DOHH2 (cell line): ENCODE data around the gene CRIM1.

ENCODE experiments used
- H3F3A ChIP-seq: fragments of 200-600 bp; sonication (generic), shearing (Covaris generic); 2 replicates; pipeline ENCODE4 v1.6.0; 2016; ENCODE audit warnings: antibody characterized with exemption, mild to moderate bottlenecking; ENCODE audit not compliant: control insufficient read depth, insufficient read depth
- H3K27ac ChIP-seq: fragments of 200-600 bp; sonication (generic); 2 replicates; pipeline ENCODE4 v1.5.1; 2014; ENCODE audit warnings: low read depth, mild to moderate bottlenecking, low read length, moderate library complexity
- H3K27me3 ChIP-seq: fragments of 200-600 bp; sonication (generic); 2 replicates; pipeline ENCODE4 v1.6.1; 2014; ENCODE audit warnings: mild to moderate bottlenecking, low read length, mixed read lengths; ENCODE audit not compliant: control insufficient read depth
- H3K36me3 ChIP-seq: fragments of 200-600 bp; sonication (generic); 2 replicates; pipeline ENCODE4 v1.6.1; 2014; ENCODE audit warnings: mild to moderate bottlenecking, low read length, moderate library complexity, mixed read lengths; ENCODE audit not compliant: control insufficient read depth
- H3K4me1 ChIP-seq: fragments of 200-600 bp; sonication (generic); 2 replicates; pipeline ENCODE4 v1.6.1; 2014; ENCODE audit warnings: mild to moderate bottlenecking, low read length, mixed read lengths; ENCODE audit not compliant: control insufficient read depth
- H3K4me2 ChIP-seq: fragments of 200-600 bp; sonication (generic); 2 replicates; pipeline ENCODE4 v1.6.0; 2014; ENCODE audit warnings: mild to moderate bottlenecking, low read length, moderate library complexity
- H3K4me3 ChIP-seq: fragments of 200-600 bp; sonication (generic); 2 replicates; pipeline ENCODE4 v1.5.1; 2014; ENCODE audit warnings: mild to moderate bottlenecking, low read length, mixed read lengths
- H3K79me2 ChIP-seq: fragments of 200-600 bp; sonication (generic); 2 replicates; pipeline ENCODE4 v1.6.1; 2014; ENCODE audit warnings: mild to moderate bottlenecking, low read length, mixed read lengths; ENCODE audit not compliant: control insufficient read depth
- H3K9me2 ChIP-seq: fragments of 200-600 bp; sonication (generic); replicated peaks from 2 replicates; pipeline ENCODE4 v1.6.1; 2014; ENCODE audit warnings: mild to moderate bottlenecking, low read length, mixed read lengths; ENCODE audit not compliant: control insufficient read depth
- H3K9me3 ChIP-seq: fragments of 200-600 bp; sonication (generic); 2 replicates; pipeline ENCODE4 v1.6.1; 2014; ENCODE audit warnings: antibody characterized with exemption, low read length, mixed read lengths; ENCODE audit not compliant: control insufficient read depth, insufficient read depth
- H4K20me1 ChIP-seq: fragments of 200-600 bp; sonication (generic); 2 replicates; pipeline ENCODE4 v1.6.0; 2014; ENCODE audit warnings: low read depth, mild to moderate bottlenecking, antibody characterized with exemption, low read length, moderate library complexity; ENCODE audit not compliant: control insufficient read depth, insufficient read depth
- CTCF ChIP-seq: fragments of 200-600 bp; sonication (generic); IDR thresholded peaks from one replicate; pipeline ENCODE4 v1.5.1; 2014; ENCODE audit warnings: antibody characterized with exemption, mild to moderate bottlenecking, low read depth, low read length; ENCODE audit not compliant: poor library complexity, severe bottlenecking
- EZH2phosphoT487 ChIP-seq: fragments of 200-600 bp; sonication (generic); IDR thresholded peaks from 2 replicates; pipeline ENCODE4 v1.6.1; 2017; ENCODE audit warnings: borderline replicate concordance, mild to moderate bottlenecking, antibody characterized with exemption, low read length, moderate library complexity, mixed read lengths

CRIM1 gene

DNA sequence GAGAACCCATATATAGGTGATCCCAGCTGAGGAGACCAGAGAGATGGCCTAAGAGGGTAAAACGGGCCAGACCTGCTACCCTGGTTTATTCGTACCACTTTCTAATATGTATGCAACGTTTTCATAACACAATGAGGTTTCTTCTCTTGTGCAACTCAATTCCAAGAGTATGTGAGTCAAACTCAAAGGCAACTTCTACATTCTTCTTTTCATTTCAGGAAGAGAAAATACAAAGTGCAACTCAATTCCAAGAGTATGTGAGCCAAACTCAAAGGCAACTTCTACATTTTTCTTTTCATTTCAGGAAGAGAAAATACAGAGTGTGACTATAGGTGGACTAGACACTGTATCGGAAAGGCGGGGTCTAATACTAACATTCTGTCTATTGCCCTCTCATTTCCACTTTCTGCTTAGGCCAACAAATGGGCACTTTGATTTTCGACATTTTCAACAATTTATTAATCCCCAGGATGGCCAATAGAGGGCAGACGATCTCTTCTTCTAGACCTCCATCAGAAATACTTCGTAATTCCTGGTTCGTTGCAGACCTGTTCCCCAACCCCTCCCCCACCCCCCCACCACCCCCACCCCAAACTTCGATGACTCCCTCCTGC lies 3.7 kb upstream of the CRIM1 start:
- no peaks in the 10 kb centered on the region for H4K20me1 ChIP-seq
- peaks cover 22% of the 10 kb centered on the region for H3F3A ChIP-seq
- no peaks in the 10 kb centered on the region for H3K9me2 ChIP-seq
- H3K79me2 ChIP-seq, result peaks cover 7% of the 10 kb centered on the region
- no peak for TF ChIP-seq EZH2phosphoT487
- TF ChIP-seq CTCF, result peak; percentile 50
- peaks cover 7% of the 10 kb centered on the region for H3K36me3 ChIP-seq
- H3K27me3 ChIP-seq, result 0 out of 2 replicates have a peak, but pooled peaks cover under 1% of the 10 kb centered on the region
- no peaks in the 10 kb centered on the region for H3K9me3 ChIP-seq
- peaks cover 36% of the 10 kb centered on the region for H3K4me1 ChIP-seq
- no peak overlapping the region for H3K27ac ChIP-seq
- no peak overlapping the region for H3K4me3 ChIP-seq
- H3K4me2 ChIP-seq, result no peak overlapping the region; the same call in 1 of the 2 replicates

GRCh38 chr2:36352701-36353100 lies 2.9 kb upstream of the CRIM1 start:
- Histone ChIP-seq H3K9me2 (no peaks in the 10 kb centered on the region), H3K79me2 (peaks cover 11% of the 10 kb centered on the region), H4K20me1 (no peaks in the 10 kb centered on the region), H3K9me3 (no peaks in the 10 kb centered on the region), H3F3A (peaks cover 29% of the 10 kb centered on the region), H3K27ac (peak overlapping the region; percentile 69), H3K4me3 (peak overlapping the region; percentile 53), H3K27me3 (no peaks in the 10 kb centered on the region), H3K4me1 (peaks cover 37% of the 10 kb centered on the region), H3K36me3 (peaks cover 10% of the 10 kb centered on the region), H3K4me2 (peak overlapping the region; percentile 56)
- TF ChIP-seq EZH2phosphoT487, result no peak
- no peak for TF ChIP-seq CTCF

DNA sequence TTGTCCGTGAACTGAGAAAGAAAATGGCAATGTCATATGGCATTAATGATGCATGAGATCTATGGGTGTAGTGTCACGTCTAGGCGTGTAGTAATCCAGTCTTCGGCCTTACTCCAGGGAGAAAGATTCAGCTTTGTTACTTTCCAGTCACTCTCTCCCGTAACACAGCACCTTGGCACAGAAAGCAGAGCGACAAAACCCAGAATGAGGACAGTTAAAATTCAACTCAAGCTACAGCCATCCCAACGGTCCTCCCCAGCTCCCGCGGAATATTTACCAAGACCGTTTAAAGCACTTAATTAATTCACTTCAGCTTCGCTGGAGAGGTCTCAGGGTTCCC lies 797 bp upstream of the CRIM1 start:
- H3K27me3 ChIP-seq, result no peaks in the 10 kb centered on the region
- no peaks in the 10 kb centered on the region for H3K9me2 ChIP-seq
- peaks cover 57% of the 10 kb centered on the region for H3K4me1 ChIP-seq
- no peaks in the 10 kb centered on the region for H3K9me3 ChIP-seq
- H3K4me2 ChIP-seq, result peak overlapping the region; percentile 56
- H3K4me3 ChIP-seq, result peak overlapping the region; percentile 39; the same call in 1 of the 2 replicates
- H3K36me3 ChIP-seq, result peaks cover 21% of the 10 kb centered on the region
- TF ChIP-seq EZH2phosphoT487, result no peak
- TF ChIP-seq CTCF, result no peak
- peaks cover 39% of the 10 kb centered on the region for H3F3A ChIP-seq
- peaks cover 15% of the 10 kb centered on the region for H4K20me1 ChIP-seq
- peaks cover 32% of the 10 kb centered on the region for H3K79me2 ChIP-seq
- H3K27ac ChIP-seq, result no peak overlapping the region
